ENCODE results near the gene LMAN1.
A peak's percentile ranks its signal among the peaks of the same experiment; 100 is the strongest.

The LMAN1 gene, protein sequence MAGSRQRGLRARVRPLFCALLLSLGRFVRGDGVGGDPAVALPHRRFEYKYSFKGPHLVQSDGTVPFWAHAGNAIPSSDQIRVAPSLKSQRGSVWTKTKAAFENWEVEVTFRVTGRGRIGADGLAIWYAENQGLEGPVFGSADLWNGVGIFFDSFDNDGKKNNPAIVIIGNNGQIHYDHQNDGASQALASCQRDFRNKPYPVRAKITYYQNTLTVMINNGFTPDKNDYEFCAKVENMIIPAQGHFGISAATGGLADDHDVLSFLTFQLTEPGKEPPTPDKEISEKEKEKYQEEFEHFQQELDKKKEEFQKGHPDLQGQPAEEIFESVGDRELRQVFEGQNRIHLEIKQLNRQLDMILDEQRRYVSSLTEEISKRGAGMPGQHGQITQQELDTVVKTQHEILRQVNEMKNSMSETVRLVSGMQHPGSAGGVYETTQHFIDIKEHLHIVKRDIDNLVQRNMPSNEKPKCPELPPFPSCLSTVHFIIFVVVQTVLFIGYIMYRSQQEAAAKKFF

GRCh38 chr18:59358712-59359575 lies at the start of gene LMAN1:
Gene LMAN1, minus strand, starts transcription at chr18:59359265. Its CDS starts 21 bp downstream, at chr18:59359244.
- peak; percentile 90 to 93 for DNase-seq

- DNase-seq: peak; percentile 59 to 70
Observed at GRCh38 chr18:59402432-59403090, 43.5 kb upstream of the LMAN1 start.

DNA sequence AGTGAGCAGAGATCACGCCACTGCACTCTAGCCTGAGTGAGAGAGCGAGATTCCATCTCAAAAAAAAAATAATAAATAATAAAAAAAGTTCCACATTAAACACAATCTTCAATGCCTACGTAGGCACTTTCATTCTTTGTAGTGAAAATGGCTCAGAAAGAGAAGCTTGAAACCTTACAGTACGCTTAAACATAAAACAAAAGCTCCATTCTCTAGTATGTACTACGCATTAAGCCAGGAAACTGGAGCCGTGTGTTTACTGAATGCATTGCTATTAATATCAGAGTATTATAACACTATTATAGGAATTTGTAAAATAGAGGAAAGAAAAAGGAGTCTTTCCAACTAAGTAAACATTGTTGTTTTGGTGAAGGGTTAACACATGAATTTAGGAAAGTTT lies 41.3 kb upstream of the LMAN1 start:
- DNase-seq: no peak

GRCh38 chr18:59395226-59396175 lies 36.4 kb upstream of the LMAN1 start:
- DNase-seq: no peak

GRCh38 chr18:59393381-59393780 lies 34.3 kb upstream of the LMAN1 start:
- no peak for DNase-seq

- DNase-seq: no peak
Observed at GRCh38 chr18:59388817-59389216, 29.8 kb upstream of the LMAN1 start.

DNA sequence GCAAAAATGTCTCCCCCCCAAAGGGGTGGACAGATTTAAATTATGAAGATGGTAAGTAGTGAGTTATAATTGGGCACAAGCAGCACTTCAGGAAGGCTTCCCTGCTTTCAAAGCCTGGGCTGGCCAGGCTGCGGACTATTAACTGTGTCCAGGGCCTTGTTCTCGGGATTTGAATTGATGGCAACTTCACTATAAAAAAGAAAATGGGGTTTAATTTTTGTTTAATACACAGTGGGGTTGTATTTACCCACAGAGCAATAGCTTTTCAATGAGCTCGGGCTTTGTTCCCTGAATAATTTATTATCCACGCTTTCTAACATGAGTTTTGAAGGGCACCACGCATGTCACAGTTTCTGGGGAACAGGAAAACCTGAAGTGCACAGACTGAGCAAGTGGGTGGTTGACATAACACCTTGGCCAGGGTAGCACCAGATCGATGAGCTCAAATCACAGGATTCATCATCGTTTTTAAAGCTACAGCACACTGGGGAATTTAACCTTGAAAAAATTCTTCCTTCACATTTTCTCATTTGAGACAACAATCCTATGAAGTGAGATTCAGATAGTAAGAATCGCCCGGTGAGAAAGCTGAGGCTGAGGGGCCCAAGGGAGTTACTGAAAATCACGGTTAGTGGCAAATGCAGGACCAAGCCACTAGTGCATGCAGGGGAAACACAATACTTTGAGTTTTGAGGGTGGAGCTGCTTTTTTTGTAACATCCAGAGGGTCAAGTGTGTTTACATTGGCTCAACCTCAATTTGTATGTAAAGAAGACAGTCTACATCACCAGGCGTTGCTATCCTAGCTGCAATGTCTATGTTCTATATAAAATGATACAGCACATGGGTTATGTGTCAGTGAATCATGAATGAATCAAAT lies 28.9 kb upstream of the LMAN1 start:
- DNase-seq: no peak

- DNase-seq: no peak
Observed at GRCh38 chr18:59386909-59387686, 28.0 kb upstream of the LMAN1 start.

GRCh38 chr18:59385191-59385590 lies 26.1 kb upstream of the LMAN1 start:
- no peak for DNase-seq

DNA sequence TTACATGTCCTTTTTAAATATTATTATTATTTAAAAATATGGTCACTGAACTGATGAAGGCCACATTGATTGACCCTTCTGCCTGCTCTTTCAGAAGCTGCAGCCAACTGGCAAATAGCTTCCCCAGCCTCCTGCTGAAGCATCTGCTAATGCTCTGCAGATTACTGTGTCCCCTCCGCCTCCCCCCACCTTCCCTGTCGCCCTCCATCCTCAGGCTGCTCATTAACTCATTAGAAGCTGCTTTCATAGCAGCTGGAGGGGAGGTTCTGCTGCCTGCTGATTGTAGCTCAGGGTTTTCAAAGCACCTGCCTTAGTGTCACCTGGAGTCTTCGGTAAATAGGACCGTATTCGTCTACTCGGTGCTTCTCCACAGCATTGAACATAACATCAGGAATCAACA lies 24.8 kb upstream of the LMAN1 start:
- no peak for DNase-seq

DNA sequence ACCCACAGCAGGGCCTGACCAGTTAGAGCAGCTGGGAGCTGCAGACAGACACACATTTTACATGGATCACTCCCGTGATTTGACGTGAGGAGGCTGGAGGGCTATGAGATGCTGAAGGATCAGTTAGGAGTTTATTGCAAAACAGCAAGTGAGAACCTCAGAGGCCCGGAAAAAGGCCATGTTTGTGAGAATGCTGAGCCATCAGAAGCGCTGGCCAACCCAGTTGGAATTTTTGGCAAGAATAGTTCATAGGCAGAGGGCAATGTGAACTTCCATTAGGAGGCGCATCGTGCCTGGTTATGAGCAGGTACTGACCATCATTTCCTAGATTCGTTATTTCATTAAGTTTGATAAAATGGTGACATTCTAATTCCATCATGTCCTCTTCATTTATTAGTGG lies 23.3 kb upstream of the LMAN1 start:
- no peak for DNase-seq

- no peak for DNase-seq
Observed at GRCh38 chr18:59381949-59382348, 22.9 kb upstream of the LMAN1 start.

DNA sequence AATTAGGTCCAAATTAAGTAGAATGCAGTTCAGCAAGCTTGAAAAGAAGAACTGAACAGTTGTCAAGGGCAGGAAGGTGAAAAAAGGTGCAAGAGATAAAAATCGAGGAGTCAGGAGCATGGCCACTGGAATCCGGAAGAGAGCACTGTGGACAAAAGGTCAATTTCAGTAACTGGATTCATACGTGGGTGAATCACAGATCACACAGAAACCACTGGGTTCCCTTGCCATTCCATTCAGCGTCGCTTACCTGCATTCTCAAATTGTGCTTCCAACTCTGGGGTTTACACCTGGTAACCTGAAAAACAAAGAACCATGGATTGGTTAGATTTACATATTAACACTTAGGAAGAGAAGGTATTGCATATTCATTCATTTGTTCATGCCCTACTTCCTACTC lies 21.6 kb upstream of the LMAN1 start:
- DNase-seq: no peak

- no peak for DNase-seq
Observed at GRCh38 chr18:59379772-59380522, 20.9 kb upstream of the LMAN1 start.

- DNase-seq: no peak
Observed at GRCh38 chr18:59377613-59378337, 18.7 kb upstream of the LMAN1 start.

DNA sequence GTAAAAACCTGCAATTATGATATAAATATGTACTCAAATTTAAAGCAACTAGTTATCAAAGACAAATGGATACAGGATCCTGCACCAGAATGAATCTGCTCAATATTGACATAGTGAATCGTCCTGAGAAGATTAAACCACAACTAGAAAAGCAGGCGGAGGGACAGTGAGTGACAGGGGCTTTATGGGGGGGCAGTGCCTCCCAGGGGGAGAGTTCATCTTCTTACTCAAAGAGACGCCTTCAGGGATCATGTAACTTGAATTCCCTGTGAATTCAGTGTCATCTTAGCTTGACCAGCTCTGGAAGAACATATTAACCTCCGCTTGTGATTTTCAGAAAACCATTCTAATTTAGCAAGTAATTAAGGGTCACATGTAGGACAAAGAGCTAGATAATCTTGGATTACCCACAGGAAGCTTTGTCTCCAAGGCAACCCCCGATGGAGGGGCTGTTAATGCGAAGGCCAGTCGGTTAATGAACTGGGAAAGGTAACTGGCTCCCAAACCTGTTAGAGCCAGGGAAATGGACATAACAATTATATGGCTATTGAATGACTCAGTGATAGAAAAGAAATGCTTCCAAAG lies 17.4 kb upstream of the LMAN1 start:
- DNase-seq: no peak

DNA sequence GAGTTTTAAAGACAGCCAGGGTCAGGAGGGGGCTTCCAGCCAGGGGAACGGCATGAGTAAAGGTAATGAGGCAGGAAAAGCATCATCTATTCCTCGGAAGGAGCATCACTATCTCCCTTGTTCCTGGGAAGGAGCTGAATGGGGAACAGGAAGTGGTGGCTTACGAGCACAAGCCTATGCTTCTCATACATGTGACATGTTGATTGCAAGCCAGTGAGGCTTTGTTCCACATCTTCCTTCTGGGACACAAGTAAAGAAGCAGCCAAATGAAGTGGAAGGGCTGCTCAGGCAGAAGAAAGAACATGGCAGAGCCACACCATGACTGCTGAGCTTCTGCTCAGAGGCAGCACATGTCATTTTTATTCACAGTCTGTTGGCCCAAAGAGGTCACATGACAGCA lies 15.1 kb upstream of the LMAN1 start:
- DNase-seq: no peak

DNA sequence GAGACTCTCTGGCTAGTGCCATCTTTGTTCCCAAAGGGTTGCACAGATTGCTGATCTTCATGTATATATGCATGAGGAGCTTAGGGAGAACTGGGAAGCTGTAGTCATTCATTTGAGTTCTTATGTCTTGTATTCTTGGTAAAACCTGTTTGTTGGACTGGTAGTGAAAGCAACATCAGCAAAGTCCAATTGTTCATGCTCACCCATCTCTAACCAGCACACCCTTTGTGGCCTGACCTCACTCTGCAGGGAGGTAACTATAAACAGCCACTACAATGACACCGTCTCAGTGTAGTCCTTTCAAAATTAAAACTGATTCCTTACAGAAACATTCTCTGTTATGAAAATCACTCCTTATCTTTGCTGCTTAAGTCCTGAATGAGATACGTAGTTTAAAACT lies 13.9 kb upstream of the LMAN1 start:
- no peak for DNase-seq
